Activated CD8-positive, alpha-beta memory T cell treated with anti-CD3 and anti-CD28 coated beads for 36 hours (primary cell): ENCODE measurements around the gene RRAGD. TPM values are rescaled to one million over a fixed set of nuclear protein-coding genes. Genes with fewer than 3 reads are reported as not detected.

ENCODE experiments used
- CTCF ChIA-PET: fragments of 350-600 bp; sonication (Branson Sonifier 250); formaldehyde crosslinking; loops from one replicate; lab custom pipeline; 2021; ENCODE audit warnings: antibody characterized with exemption; lab: Charles Lee
- POLR2A ChIA-PET: fragments of 350-600 bp; sonication (Branson Sonifier 250); formaldehyde crosslinking; loops from one replicate; lab custom pipeline; 2021; ENCODE audit warnings: antibody characterized with exemption; lab: Charles Lee
- total RNA-seq, 2 experiments: library from RNA; stranded (reverse); gene quantifications; one replicate each; pipeline ENCODE4 v1.2.3, GENCODE V29; 2021

Gene RRAGD
- 10 to 100 TPM; 13.6 to 14.8 TPM for total RNA-seq

- POLR2A ChIA-PET, result interaction anchor here (0.7 to 1.8 kb wide), 2 partner anchors 27 to 59 kb away, joined by 3 to 4 read pairs; no protein-coding TSS in a partner anchor
Measured at GRCh38 chr6:89412071-89413005, at the start of gene RRAGD. RRAGD (minus strand) TSS chr6:89412273; CDS start chr6:89411993, 280 bp downstream.

GRCh38 chr6:89460713-89461112 lies 48.6 kb upstream of the RRAGD start:
- POLR2A ChIA-PET, result no interaction called here

More at GRCh38 chr6:89412071-89413005, at the start of gene RRAGD:
- CTCF ChIA-PET, result interaction anchor here (1.2 to 2.6 kb wide), 2 partner anchors 10 to 40 kb away, joined by 3 to 14 read pairs; no protein-coding TSS in a partner anchor

GRCh38 chr6:89459501-89459900 lies 47.4 kb upstream of the RRAGD start:
- CTCF ChIA-PET, result no interaction called here
- POLR2A ChIA-PET, result no interaction called here

More at GRCh38 chr6:89460713-89461112, 48.6 kb upstream of the RRAGD start:
- CTCF ChIA-PET, result no interaction called here

GRCh38 chr6:89458704-89459103 lies 46.6 kb upstream of the RRAGD start:
- ChIA-PET POLR2A (no interaction called here), CTCF (interaction anchor here (0.7 kb wide), 1 partner anchor 172 kb away, joined by 3 read pairs; no protein-coding TSS in a partner anchor)

GRCh38 chr6:89454300-89454699 lies 42.2 kb upstream of the RRAGD start:
- ChIA-PET CTCF (no interaction called here), POLR2A (no interaction called here)

GRCh38 chr6:89452281-89452680 lies 40.2 kb upstream of the RRAGD start:
- ChIA-PET CTCF (no interaction called here), POLR2A (no interaction called here)

- ChIA-PET POLR2A (no interaction called here), CTCF (no interaction called here)
Measured at GRCh38 chr6:89449193-89449592, 37.1 kb upstream of the RRAGD start.

- ChIA-PET CTCF (interaction anchor here (1.0 to 1.4 kb wide), 2 partner anchors 11 to 167 kb away, joined by 3 read pairs; partner anchors contain the start of gene ANKRD6), POLR2A (no interaction called here)
Measured at GRCh38 chr6:89443658-89444057, 31.6 kb upstream of the RRAGD start.

GRCh38 chr6:89440200-89440599 lies 28.1 kb upstream of the RRAGD start:
- ChIA-PET CTCF (interaction anchor here (0.8 kb wide), 1 partner anchor 170 kb away, joined by 4 read pairs; no protein-coding TSS in a partner anchor), POLR2A (no interaction called here)

GRCh38 chr6:89439014-89439413 lies 26.9 kb upstream of the RRAGD start:
- POLR2A ChIA-PET, result no interaction called here
- CTCF ChIA-PET, result no interaction called here

GRCh38 chr6:89438248-89438647 lies 26.2 kb upstream of the RRAGD start:
- CTCF ChIA-PET, result interaction anchor here (1.3 kb wide), 1 partner anchor 172 kb away, joined by 9 read pairs; no protein-coding TSS in a partner anchor
- POLR2A ChIA-PET, result no interaction called here

- POLR2A ChIA-PET, result interaction anchor here (0.6 kb wide), 1 partner anchor 1732 kb away, joined by 3 read pairs; no protein-coding TSS in a partner anchor
- CTCF ChIA-PET, result interaction anchor here (1.1 kb wide), 1 partner anchor 173 kb away, joined by 3 read pairs; no protein-coding TSS in a partner anchor
Measured at GRCh38 chr6:89436226-89436625, 24.2 kb upstream of the RRAGD start.

GRCh38 chr6:89434954-89435353 lies 22.9 kb upstream of the RRAGD start:
- POLR2A ChIA-PET, result no interaction called here
- CTCF ChIA-PET, result no interaction called here

- POLR2A ChIA-PET, result no interaction called here
- CTCF ChIA-PET, result interaction anchor here (0.8 kb wide), 1 partner anchor 175 kb away, joined by 4 read pairs; no protein-coding TSS in a partner anchor
Measured at GRCh38 chr6:89434150-89434499, 22.1 kb upstream of the RRAGD start.

GRCh38 chr6:89433252-89434149 lies 21.4 kb upstream of the RRAGD start:
- CTCF ChIA-PET, result interaction anchor here (0.8 to 2.6 kb wide), 7 partner anchors 10 to 205 kb away, joined by 3 to 16 read pairs (median 4); partner anchors contain the start of gene LYRM2
- POLR2A ChIA-PET, result no interaction called here

GRCh38 chr6:89432875-89433251 lies 20.8 kb upstream of the RRAGD start, which contains the start of gene ANKRD6:
ANKRD6 (plus strand) TSS chr6:89433152; CDS start chr6:89566977, 133,825 bp downstream.
- ChIA-PET CTCF (interaction anchor here (0.7 to 2.6 kb wide), 12 partner anchors 11 to 206 kb away, joined by 3 to 16 read pairs (median 3); partner anchors contain the start of gene LYRM2), POLR2A (no interaction called here)

GRCh38 chr6:89430201-89430962 lies 18.3 kb upstream of the RRAGD start:
- ChIA-PET CTCF (interaction anchor here (1.1 to 2.6 kb wide), 3 partner anchors 58 to 179 kb away, joined by 3 to 16 read pairs (median 3); no protein-coding TSS in a partner anchor), POLR2A (no interaction called here)

GRCh38 chr6:89416796-89417195 lies 4.7 kb upstream of the RRAGD start:
- ChIA-PET CTCF (interaction anchor here (0.7 to 1.6 kb wide), 2 partner anchors 16 to 45 kb away, joined by 3 to 4 read pairs; partner anchors contain the start of gene ANKRD6), POLR2A (no interaction called here)
